BJ (cell line): ENCODE results near the gene EPHA4. TPM values are rescaled to one million over a fixed set of nuclear protein-coding genes. Genes with fewer than 3 reads are reported as not detected.

Experiments used
- CTCF ChIA-PET: fragments of 350-600 bp; formaldehyde crosslinking; extraction: SDS; loops from one replicate; lab custom pipeline; 2021; ENCODE audit warnings: antibody characterized with exemption, inconsistent platforms; lab: Yijun Ruan, JAX
- POLR2A ChIA-PET: fragments of 300-600 bp; sonication (Branson Sonifier 250); formaldehyde crosslinking; extraction: SDS; loops from one replicate; lab custom pipeline; 2021; ENCODE audit warnings: antibody characterized with exemption; lab: Charles Lee
- DNase-seq: peaks from one replicate; pipeline ENCODE4 v3.0.0-alpha.2; 2011; ENCODE audit warnings: low read depth
- H3K27me3 ChIP-seq: 2 replicates; pipeline ENCODE4 v1.6.0; 2011; ENCODE audit warnings: low read length; ENCODE audit not compliant: control insufficient read depth, insufficient read depth
- H3K36me3 ChIP-seq: 2 replicates; pipeline ENCODE4 v1.5.1; 2011; ENCODE audit warnings: low read length; ENCODE audit not compliant: control insufficient read depth, insufficient read depth
- H3K4me3 ChIP-seq: 2 replicates; pipeline ENCODE4 v1.5.1; 2011; ENCODE audit warnings: low read depth, mild to moderate bottlenecking, control low read depth, low read length
- CTCF ChIP-seq: IDR thresholded peaks from 2 replicates; pipeline ENCODE4 v1.5.1; 2011; ENCODE audit warnings: low read depth, mild to moderate bottlenecking, control low read depth, inconsistent platforms, low read length, moderate library complexity; ENCODE audit not compliant: insufficient read depth
- polyA plus RNA-seq: library from polyadenylated mRNA; depleted of rRNA; stranded (reverse); fragments of >200 nt; gene quantifications from 2 replicates; pipeline ENCODE4 v1.2.3, GENCODE V29; 2011

The EPHA4 gene
- polyA plus RNA-seq, 1 experiment = 63.2 TPM

DNA sequence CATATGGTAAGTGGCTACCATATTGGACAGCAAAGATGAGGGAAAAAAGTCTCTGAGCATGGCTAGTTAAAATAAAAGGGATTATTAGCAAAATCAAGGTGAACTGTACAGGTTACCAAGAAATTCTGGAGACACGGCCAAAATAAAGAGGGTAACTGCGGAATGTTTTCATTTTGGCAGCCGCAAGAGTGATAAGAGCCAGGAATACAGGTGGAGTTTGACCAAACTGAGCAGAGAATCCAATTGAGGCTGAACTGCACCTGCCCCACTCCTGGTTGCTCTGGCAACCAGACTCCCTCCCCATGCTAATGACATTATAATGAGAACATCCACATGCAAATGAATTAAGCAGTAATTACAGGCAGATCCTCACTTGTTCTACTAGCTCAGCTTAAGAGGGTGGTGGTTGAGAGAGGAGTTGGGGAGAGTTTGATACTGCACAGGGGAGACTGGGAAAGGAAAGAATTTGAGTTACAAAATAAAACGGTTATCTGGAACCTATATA is 18.8 kb upstream of the EPHA4 start:
- ChIA-PET POLR2A (no interaction called here), CTCF (no interaction called here)
- H3K27me3 ChIP-seq = no peaks in the 10 kb centered on the region
- H3K36me3 ChIP-seq = no peaks in the 10 kb centered on the region
- no peak for DNase-seq
- H3K4me3 ChIP-seq = no peak overlapping the region
- no peak for TF ChIP-seq CTCF

- ChIA-PET CTCF (interaction anchor here (0.6 to 1.3 kb wide), 3 partner anchors 12 to 22 kb away, joined by 3 read pairs; no protein-coding TSS in a partner anchor), POLR2A (no interaction called here)
Observed at GRCh38 chr2:221589696-221590095, 17.6 kb upstream of the EPHA4 start.

GRCh38 chr2:221588306-221588985 is 16.3 kb upstream of the EPHA4 start:
- POLR2A ChIA-PET = no interaction called here
- CTCF ChIA-PET = no interaction called here
- H3K36me3 ChIP-seq = no peaks in the 10 kb centered on the region
- no peaks in the 10 kb centered on the region for H3K27me3 ChIP-seq
- DNase-seq = no peak
- no peak for TF ChIP-seq CTCF
- H3K4me3 ChIP-seq = no peak overlapping the region

More at GRCh38 chr2:221589696-221590095, 17.6 kb upstream of the EPHA4 start:
- Histone ChIP-seq H3K36me3 (no peaks in the 10 kb centered on the region), H3K27me3 (no peaks in the 10 kb centered on the region), H3K4me3 (no peak overlapping the region)
- TF ChIP-seq CTCF = no peak
- no peak for DNase-seq

DNA sequence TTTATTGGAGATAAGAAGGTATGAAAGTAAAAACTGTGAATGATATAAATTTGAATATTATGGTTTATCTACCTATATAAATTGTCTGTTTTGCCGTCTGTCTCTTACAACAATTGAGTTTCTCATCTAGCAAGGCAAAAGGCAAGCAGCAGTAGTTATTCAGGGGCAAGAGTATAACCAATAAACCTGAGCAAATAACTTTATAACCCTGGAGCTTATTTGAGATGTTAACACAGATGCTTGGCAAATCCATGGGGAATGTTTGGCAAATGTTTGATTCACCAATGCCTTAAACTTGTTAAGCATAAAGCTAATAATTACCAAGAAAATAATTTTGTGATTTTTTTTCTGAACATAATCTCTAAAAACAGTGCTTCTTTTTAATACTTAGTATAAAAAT is 9.9 kb upstream of the EPHA4 start:
- DNase-seq = no peak
- ChIA-PET POLR2A (no interaction called here), CTCF (interaction anchor here (0.6 to 2.6 kb wide), 2 partner anchors 9 to 345 kb away, joined by 3 to 8 read pairs; no protein-coding TSS in a partner anchor)
- Histone ChIP-seq H3K27me3 (peaks cover 5% of the 10 kb centered on the region), H3K36me3 (no peaks in the 10 kb centered on the region), H3K4me3 (no peak overlapping the region)
- no peak for TF ChIP-seq CTCF

DNA sequence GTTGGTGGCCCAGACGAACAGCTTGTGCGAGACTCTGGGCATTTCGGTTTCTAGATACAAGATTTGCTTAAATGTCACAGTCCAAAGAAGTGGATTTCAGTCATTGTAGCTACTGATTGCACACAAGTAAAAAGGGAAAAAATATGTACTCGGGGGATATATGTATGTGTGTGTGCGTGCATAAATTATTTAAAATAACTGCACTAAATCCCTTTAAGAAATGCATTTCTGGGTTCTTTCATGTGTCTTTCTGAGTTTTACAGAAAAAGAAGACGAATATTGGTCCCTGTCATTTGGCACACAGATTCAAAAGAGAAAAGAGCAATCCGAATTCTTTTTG is 2.1 kb upstream of the EPHA4 start:
- POLR2A ChIA-PET = no interaction called here
- peaks cover 2% of the 10 kb centered on the region; the same call in 1 of the 2 replicates for H3K27me3 ChIP-seq

More for the DNA sequence above, 2.1 kb upstream of the EPHA4 start:
- no peak for DNase-seq
- TF ChIP-seq CTCF = no peak
- CTCF ChIA-PET = interaction anchor here (0.6 to 2.7 kb wide), 28 partner anchors 8 to 1840 kb away, joined by 3 to 31 read pairs (median 4); no protein-coding TSS in a partner anchor
- H3K36me3 ChIP-seq = no peaks in the 10 kb centered on the region
- peak overlapping the region; percentile 75 for H3K4me3 ChIP-seq
